Right lobe of liver (tissue), 6 donors: ENCODE results near the gene SDC4. TPM values are rescaled to one million over a fixed set of nuclear protein-coding genes. Genes with fewer than 3 reads are reported as not detected.

Experiments
- ATAC-seq, 4 donors: fragments of 200-7000 bp; cut with Tn5 transposase; one replicate each; pipeline ENCODE4 v1.9.1; 2020; ENCODE audit warnings: mild to moderate bottlenecking in 4 of 4, moderate library complexity in 4 of 4
- DNase-seq, 3 donors: peaks; one replicate each; pipeline ENCODE4 v3.0.0-alpha.2; 2020
- H3K27ac ChIP-seq, 3 donors: fragments of 200-600 bp; one replicate each; pipeline ENCODE4 v1.8.0; 2022
- H3K27me3 ChIP-seq, 2 donors: fragments of 200-600 bp; one replicate each; pipeline ENCODE4 v1.8.0; 2022
- H3K36me3 ChIP-seq, 4 donors: fragments of 200-600 bp; sonication (generic) in 1 of 4; one replicate each; pipeline versions ENCODE4 v1.5.1 to v1.8.0; 2017 to 2022; ENCODE audit warnings: control low read depth in 1 of 4
- H3K4me1 ChIP-seq, 4 donors: fragments of 200-600 bp; sonication (generic) in 1 of 4; one replicate each; pipeline versions ENCODE4 v1.5.1 to v1.8.0; 2017 to 2022; ENCODE audit warnings: control low read depth in 1 of 4
- H3K4me3 ChIP-seq, 3 donors: fragments of 200-600 bp; one replicate each; pipeline ENCODE4 v1.8.0; 2022
- H3K9me3 ChIP-seq, 4 donors: fragments of 200-600 bp; sonication (generic) in 1 of 4; one replicate each; pipeline versions ENCODE4 v1.5.1 to v1.8.0; 2017 to 2022; ENCODE audit warnings: control low read depth in 1 of 4
- CTCF ChIP-seq, 4 donors: fragments of 200-600 bp in 3 of 4; fragments of 450-650 bp in 1 of 4; IDR thresholded peaks; one replicate each; pipeline versions ENCODE4 v1.5.1 to v1.8.0; 2016 to 2022; ENCODE audit warnings: antibody characterized with exemption in 4 of 4, mild to moderate bottlenecking in 2 of 4
- POLR2A ChIP-seq: fragments of 450-650 bp; IDR thresholded peaks from one replicate; pipeline ENCODE4 v1.6.1; 2017; ENCODE audit warnings: antibody characterized with exemption, mild to moderate bottlenecking
- WGBS: methylation state at CpG from one replicate; pipeline ENCODE4 v1.1.6; 2018; ENCODE audit warnings: low coverage, low lambda C conversion rate; ENCODE audit not compliant: insufficient coverage; ENCODE audit errors: missing lambda C conversion rate; 5-methylcytosine and 5-hydroxymethylcytosine counted together
- intact Hi-C, 2 donors: fragments of 100-400 bp; cut with DNase I; formaldehyde crosslinking; loops; one replicate each; pipeline versions ENCODE4 v1.11.2 to v1.14.1; 2022
- total RNA-seq, 6 experiments: library from RNA; depleted of rRNA in 2 of 6; stranded (reverse); fragments of >200 nt in 2 of 6; fragmentation: NEBNext Ultra II Directional in 3 of 6; extraction: Animal tissue kit (Norgen Biotek cat#: 25700) in 3 of 6; gene quantifications; one replicate each; pipeline versions ENCODE4 v1.1.0 to v1.2.4, GENCODE V29; 2016 to 2023
- donor health status: DM: no; HTN: yes; CAD: no.
- donor health status: DM: no; HTN: no; CAD: no.
- donor health status: DM: no; HTN: no; CAD: no.
- donor health status: DM: no; HTN: yes; CAD: no.
- donor health status: DM: no; HTN: yes; CAD: no.

The SDC4 gene
- total RNA-seq, 6 experiments from 2014 or later = 84.3 to 373 (median 116) TPM

- H3K27ac ChIP-seq = no peak overlapping the region
- no peak overlapping the region for H3K4me3 ChIP-seq
- intact Hi-C loops = no loop called here
- DNase-seq (no peak), ATAC-seq (no peak)
- H3K27me3 ChIP-seq = no peaks in the 10 kb centered on the region
- peaks cover 0 to 5% (median 0%) of the 10 kb centered on the region in 4 donors for H3K4me1 ChIP-seq
- H3K9me3 ChIP-seq = no peaks in the 10 kb centered on the region
- TF ChIP-seq POLR2A (peak; percentile 16), CTCF (IDR thresholded peaks at IDR 0.05) (no peak)
- WGBS = 83% methylated on average over 1 of the region's 4 CpGs
- peaks cover 7 to 82% (median 48%) of the 10 kb centered on the region in 4 donors for H3K36me3 ChIP-seq
Measured at GRCh38 chr20:45328451-45328850, 19.8 kb downstream of the SDC4 start.

- no peak for ATAC-seq
- H3K27me3 ChIP-seq = no peaks in the 10 kb centered on the region
- H3K27ac ChIP-seq = no peak overlapping the region
- intact Hi-C loops = no loop called here
- no peak overlapping the region for H3K4me3 ChIP-seq
- 62% methylated on average over 3 of the region's 6 CpGs for WGBS
- no peak for TF ChIP-seq CTCF (IDR thresholded peaks at IDR 0.05)
- TF ChIP-seq POLR2A = no peak
- no peaks in the 10 kb centered on the region for H3K4me1 ChIP-seq
- DNase-seq = no peak
- H3K9me3 ChIP-seq = no peaks in the 10 kb centered on the region
- peaks cover 0 to 51% (median 29%) of the 10 kb centered on the region in 4 donors for H3K36me3 ChIP-seq
Measured at GRCh38 chr20:45325371-45325770, 22.9 kb downstream of the SDC4 start.

GRCh38 chr20:45323731-45324130, 24.5 kb downstream of the SDC4 start:
- intact Hi-C loops = no loop called here
- ATAC-seq (peak; percentile 4 to 14 (median 9)), DNase-seq (no peak)
- Histone ChIP-seq H3K36me3 (peaks cover 0 to 35% (median 18%) of the 10 kb centered on the region in 4 donors), H3K9me3 (no peaks in the 10 kb centered on the region), H3K4me1 (no peaks in the 10 kb centered on the region), H3K27me3 (no peaks in the 10 kb centered on the region), H3K27ac (peak overlapping the region in 2 of 3 donors; percentile 6 to 21), H3K4me3 (no peak overlapping the region)
- TF ChIP-seq POLR2A (no peak), CTCF (IDR thresholded peaks at IDR 0.05) (no peak)

- Histone ChIP-seq H3K27me3 (no peaks in the 10 kb centered on the region), H3K36me3 (peaks cover 0 to 27% (median 13%) of the 10 kb centered on the region in 4 donors), H3K27ac (peak overlapping the region in 2 of 3 donors; percentile 6 to 21), H3K4me1 (no peaks in the 10 kb centered on the region), H3K9me3 (no peaks in the 10 kb centered on the region), H3K4me3 (no peak overlapping the region)
- ATAC-seq (peak; percentile 75 to 89 (median 84)), DNase-seq (peak; percentile 66 to 81 (median 77))
- intact Hi-C loops = no loop called here
- WGBS = 30% methylated on average over 4 of the region's 7 CpGs
- no peak for TF ChIP-seq POLR2A
- TF ChIP-seq CTCF (IDR thresholded peaks at IDR 0.05) = peak; percentile 46 to 60 (median 54)
Measured at GRCh38 chr20:45322952-45323383, 25.3 kb downstream of the SDC4 start.
